Measurements from ENCODE around the gene ZNF784.

Gene ZNF784

DNA sequence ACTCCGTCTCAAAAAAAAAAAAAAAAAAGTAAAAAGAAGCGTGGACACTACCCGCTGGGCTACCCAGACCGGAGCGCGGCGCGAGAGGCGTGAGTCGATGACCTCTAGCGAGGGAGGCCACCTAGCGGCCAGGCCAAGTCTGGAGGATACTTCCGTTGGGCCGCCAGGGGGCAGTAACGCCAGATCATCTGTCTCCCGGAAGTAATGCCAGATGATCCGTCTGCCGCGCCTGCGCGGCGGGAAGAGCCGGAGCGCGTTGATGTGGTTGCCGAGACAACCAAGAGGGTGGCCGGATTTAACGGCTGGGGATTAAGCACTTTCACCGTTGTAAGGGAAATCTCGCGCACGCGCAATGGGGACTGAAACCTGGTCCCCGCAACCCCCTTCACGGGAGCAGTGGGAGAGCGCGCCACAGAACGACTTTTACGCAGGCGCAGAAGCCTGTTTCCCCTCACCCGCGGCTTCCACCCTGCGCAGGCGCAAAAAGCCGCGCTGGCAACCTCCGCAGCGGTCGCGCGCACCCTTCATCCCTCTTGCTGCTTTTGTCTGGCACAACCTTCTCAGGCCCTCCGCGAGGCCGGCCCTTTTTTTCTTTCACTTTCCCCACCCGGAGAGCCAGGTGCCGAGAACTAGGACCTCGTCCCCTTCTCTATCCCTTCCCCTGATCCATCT, 29.4 kb upstream of the ZNF784 start (continued):
- TF ChIP-seq, protein P1, sequence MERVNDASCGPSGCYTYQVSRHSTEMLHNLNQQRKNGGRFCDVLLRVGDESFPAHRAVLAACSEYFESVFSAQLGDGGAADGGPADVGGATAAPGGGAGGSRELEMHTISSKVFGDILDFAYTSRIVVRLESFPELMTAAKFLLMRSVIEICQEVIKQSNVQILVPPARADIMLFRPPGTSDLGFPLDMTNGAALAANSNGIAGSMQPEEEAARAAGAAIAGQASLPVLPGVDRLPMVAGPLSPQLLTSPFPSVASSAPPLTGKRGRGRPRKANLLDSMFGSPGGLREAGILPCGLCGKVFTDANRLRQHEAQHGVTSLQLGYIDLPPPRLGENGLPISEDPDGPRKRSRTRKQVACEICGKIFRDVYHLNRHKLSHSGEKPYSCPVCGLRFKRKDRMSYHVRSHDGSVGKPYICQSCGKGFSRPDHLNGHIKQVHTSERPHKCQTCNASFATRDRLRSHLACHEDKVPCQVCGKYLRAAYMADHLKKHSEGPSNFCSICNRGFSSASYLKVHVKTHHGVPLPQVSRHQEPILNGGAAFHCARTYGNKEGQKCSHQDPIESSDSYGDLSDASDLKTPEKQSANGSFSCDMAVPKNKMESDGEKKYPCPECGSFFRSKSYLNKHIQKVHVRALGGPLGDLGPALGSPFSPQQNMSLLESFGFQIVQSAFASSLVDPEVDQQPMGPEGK (CRISPR knock-in tag; IDR thresholded peaks at IDR 0.05; ENCODE audit: borderline replicate concordance) = no peak
- TF ChIP-seq ISL1 (CRISPR knock-in tag; IDR thresholded peaks at IDR 0.05) (no peak), ESRRG (CRISPR knock-in tag; IDR thresholded peaks at IDR 0.05) (no peak), TOX (CRISPR knock-in tag; IDR thresholded peaks at IDR 0.05; ENCODE audit: borderline replicate concordance) (no peak), ZNF70 (CRISPR knock-in tag; IDR thresholded peaks at IDR 0.05) (no peak), RARB (CRISPR knock-in tag; IDR thresholded peaks at IDR 0.05) (no peak), SNAI2 (CRISPR knock-in tag; IDR thresholded peaks at IDR 0.05) (no peak), OSR1 (CRISPR knock-in tag; IDR thresholded peaks at IDR 0.05) (no peak), PPARA (CRISPR knock-in tag; IDR thresholded peaks at IDR 0.05; ENCODE audit: borderline replicate concordance) (no peak), ZFP3 (CRISPR knock-in tag; IDR thresholded peaks at IDR 0.05) (no peak)

DNA sequence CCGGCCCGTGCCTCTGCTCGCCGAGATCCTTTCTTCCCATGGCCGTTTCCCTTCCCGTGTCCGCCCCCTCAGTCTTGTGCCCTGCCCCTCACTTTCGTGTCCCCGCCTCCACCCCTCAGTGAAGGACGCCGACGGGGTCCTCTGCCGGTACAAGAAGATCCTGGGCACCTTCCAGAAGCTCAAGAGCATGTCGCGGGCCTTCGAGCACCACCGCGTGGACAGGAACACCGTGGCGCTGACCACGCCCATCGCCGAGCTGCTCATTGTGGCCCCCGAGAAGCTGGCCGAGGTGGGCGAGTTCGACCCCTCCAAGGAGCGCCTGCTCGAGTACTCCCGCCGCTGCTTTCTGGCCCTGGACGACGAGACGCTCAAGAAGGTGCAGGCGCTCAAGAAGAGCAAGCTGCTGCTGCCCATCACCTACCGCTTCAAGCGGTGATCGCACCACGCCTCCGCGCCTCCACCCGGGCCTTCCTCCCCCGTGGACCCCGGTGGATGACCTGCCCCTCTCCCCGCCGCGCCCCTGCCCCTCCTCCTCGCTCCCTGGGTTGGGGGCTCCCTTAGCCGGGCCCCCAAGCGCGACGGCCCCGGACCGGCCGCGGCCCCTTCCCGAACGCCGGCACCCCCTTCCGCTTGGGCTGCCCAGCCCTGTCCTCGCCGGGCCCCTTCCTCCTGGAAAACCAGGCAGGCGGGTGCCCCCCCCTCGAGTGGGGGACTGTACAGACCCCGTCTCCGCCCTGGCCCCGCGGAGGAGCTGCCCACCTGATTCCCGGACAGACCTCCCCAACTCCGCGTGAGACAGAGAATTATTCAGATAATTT, 28.2 kb upstream of the ZNF784 start:
- ATAC-seq = no peak
- TF ChIP-seq, protein P2, sequence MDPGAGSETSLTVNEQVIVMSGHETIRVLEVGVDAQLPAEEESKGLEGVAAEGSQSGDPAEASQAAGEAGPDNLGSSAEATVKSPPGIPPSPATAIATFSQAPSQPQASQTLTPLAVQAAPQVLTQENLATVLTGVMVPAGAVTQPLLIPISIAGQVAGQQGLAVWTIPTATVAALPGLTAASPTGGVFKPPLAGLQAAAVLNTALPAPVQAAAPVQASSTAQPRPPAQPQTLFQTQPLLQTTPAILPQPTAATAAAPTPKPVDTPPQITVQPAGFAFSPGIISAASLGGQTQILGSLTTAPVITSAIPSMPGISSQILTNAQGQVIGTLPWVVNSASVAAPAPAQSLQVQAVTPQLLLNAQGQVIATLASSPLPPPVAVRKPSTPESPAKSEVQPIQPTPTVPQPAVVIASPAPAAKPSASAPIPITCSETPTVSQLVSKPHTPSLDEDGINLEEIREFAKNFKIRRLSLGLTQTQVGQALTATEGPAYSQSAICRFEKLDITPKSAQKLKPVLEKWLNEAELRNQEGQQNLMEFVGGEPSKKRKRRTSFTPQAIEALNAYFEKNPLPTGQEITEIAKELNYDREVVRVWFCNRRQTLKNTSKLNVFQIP (CRISPR knock-in tag; IDR thresholded peaks at IDR 0.05; ENCODE audit: borderline replicate concordance, low read depth) = no peak
- TF ChIP-seq, protein P3, sequence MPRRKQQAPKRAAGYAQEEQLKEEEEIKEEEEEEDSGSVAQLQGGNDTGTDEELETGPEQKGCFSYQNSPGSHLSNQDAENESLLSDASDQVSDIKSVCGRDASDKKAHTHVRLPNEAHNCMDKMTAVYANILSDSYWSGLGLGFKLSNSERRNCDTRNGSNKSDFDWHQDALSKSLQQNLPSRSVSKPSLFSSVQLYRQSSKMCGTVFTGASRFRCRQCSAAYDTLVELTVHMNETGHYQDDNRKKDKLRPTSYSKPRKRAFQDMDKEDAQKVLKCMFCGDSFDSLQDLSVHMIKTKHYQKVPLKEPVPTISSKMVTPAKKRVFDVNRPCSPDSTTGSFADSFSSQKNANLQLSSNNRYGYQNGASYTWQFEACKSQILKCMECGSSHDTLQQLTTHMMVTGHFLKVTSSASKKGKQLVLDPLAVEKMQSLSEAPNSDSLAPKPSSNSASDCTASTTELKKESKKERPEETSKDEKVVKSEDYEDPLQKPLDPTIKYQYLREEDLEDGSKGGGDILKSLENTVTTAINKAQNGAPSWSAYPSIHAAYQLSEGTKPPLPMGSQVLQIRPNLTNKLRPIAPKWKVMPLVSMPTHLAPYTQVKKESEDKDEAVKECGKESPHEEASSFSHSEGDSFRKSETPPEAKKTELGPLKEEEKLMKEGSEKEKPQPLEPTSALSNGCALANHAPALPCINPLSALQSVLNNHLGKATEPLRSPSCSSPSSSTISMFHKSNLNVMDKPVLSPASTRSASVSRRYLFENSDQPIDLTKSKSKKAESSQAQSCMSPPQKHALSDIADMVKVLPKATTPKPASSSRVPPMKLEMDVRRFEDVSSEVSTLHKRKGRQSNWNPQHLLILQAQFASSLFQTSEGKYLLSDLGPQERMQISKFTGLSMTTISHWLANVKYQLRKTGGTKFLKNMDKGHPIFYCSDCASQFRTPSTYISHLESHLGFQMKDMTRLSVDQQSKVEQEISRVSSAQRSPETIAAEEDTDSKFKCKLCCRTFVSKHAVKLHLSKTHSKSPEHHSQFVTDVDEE (CRISPR knock-in tag; IDR thresholded peaks at IDR 0.05) = no peak
- TF ChIP-seq ZNF8 (CRISPR knock-in tag; IDR thresholded peaks at IDR 0.05) (no peak), BACH2 (CRISPR knock-in tag; IDR thresholded peaks at IDR 0.05; ENCODE audit: borderline replicate concordance) (no peak), ZC3H10 (CRISPR knock-in tag; IDR thresholded peaks at IDR 0.05) (no peak), CSDC2 (CRISPR knock-in tag; IDR thresholded peaks at IDR 0.05) (no peak), ZFP30 (CRISPR knock-in tag; IDR thresholded peaks at IDR 0.05) (no peak), OSR1 (CRISPR knock-in tag; IDR thresholded peaks at IDR 0.05) (no peak), ARNTL (CRISPR knock-in tag; IDR thresholded peaks at IDR 0.05; ENCODE audit: borderline replicate concordance, low read depth) (no peak)
- TF ChIP-seq, protein P4, sequence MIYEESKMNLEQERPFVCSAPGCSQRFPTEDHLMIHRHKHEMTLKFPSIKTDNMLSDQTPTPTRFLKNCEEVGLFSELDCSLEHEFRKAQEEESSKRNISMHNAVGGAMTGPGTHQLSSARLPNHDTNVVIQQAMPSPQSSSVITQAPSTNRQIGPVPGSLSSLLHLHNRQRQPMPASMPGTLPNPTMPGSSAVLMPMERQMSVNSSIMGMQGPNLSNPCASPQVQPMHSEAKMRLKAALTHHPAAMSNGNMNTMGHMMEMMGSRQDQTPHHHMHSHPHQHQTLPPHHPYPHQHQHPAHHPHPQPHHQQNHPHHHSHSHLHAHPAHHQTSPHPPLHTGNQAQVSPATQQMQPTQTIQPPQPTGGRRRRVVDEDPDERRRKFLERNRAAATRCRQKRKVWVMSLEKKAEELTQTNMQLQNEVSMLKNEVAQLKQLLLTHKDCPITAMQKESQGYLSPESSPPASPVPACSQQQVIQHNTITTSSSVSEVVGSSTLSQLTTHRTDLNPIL (CRISPR knock-in tag; IDR thresholded peaks at IDR 0.05; ENCODE audit: low read depth) = no peak

DNA sequence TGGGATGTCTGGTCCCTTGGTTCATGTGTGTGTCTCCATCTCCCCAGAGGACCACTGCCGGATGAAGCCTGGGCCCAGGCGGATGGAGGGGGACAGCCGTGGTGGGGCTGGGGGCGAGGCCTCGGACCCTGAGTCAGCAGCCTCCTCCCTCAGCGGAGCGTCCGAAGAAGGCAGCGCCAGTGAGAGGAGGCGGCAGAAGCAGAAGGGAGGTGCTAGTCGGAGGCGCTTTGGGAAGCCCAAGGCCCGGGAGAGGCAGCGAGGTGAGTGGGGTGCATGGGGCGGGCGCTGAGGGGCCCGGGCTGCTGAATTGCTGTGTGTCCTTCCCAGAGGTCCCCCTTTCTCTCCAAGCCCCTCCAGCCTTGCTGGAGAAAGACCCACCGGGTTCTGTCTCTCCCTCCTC, 26.9 kb upstream of the ZNF784 start:
- no peak for ATAC-seq
- TF ChIP-seq ARNTL (CRISPR knock-in tag; IDR thresholded peaks at IDR 0.05; ENCODE audit: borderline replicate concordance, low read depth) (no peak), CSDC2 (CRISPR knock-in tag; IDR thresholded peaks at IDR 0.05) (no peak), PPARA (CRISPR knock-in tag; IDR thresholded peaks at IDR 0.05; ENCODE audit: borderline replicate concordance) (no peak), ZFP30 (CRISPR knock-in tag; IDR thresholded peaks at IDR 0.05) (no peak), RARB (CRISPR knock-in tag; IDR thresholded peaks at IDR 0.05) (no peak)
